ENCODE data around the gene AICDA. TPM values are rescaled to one million over a fixed set of nuclear protein-coding genes. Genes with fewer than 3 reads are reported as not detected.

AICDA gene
- not detected for total RNA-seq

GRCh38 chr12:8612629-8613028 lies at the start of gene AICDA:
AICDA (minus strand) TSS chr12:8612859; CDS start chr12:8612767, 92 bp downstream.
- intact Hi-C loops (cut with DNase I): no loop called here

GRCh38 chr12:8661751-8662150 lies 49.1 kb upstream of the AICDA start:
- Histone ChIP-seq H3K27me3 (no peaks in the 10 kb centered on the region), H3K36me3 (no peaks in the 10 kb centered on the region), H3K4me1 (peaks cover 0 to 4% (median 0%) of the 10 kb centered on the region in 4 donors), H3K27ac (replicated peaks in 1 of 4) (peak overlapping the region; percentile 30 to 67 (median 42)), H3K9me3 (no peaks in the 10 kb centered on the region), H3K4me3 (peak overlapping the region; percentile 26 to 45 (median 32))
- intact Hi-C loops (cut with DNase I): no loop called here
- 64% methylated on average over 3 of the region's 3 CpGs for WGBS
- TF ChIP-seq, protein P1, sequence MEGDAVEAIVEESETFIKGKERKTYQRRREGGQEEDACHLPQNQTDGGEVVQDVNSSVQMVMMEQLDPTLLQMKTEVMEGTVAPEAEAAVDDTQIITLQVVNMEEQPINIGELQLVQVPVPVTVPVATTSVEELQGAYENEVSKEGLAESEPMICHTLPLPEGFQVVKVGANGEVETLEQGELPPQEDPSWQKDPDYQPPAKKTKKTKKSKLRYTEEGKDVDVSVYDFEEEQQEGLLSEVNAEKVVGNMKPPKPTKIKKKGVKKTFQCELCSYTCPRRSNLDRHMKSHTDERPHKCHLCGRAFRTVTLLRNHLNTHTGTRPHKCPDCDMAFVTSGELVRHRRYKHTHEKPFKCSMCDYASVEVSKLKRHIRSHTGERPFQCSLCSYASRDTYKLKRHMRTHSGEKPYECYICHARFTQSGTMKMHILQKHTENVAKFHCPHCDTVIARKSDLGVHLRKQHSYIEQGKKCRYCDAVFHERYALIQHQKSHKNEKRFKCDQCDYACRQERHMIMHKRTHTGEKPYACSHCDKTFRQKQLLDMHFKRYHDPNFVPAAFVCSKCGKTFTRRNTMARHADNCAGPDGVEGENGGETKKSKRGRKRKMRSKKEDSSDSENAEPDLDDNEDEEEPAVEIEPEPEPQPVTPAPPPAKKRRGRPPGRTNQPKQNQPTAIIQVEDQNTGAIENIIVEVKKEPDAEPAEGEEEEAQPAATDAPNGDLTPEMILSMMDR (IDR thresholded peaks at IDR 0.05): no peak
- TF ChIP-seq POLR2AphosphoS5 (IDR thresholded peaks at IDR 0.05) (no peak), EP300 (IDR thresholded peaks at IDR 0.05) (no peak), POLR2A (IDR thresholded peaks at IDR 0.05; ENCODE audit: low read depth) (no peak)
- no peak for DNase-seq (ENCODE audit: extremely low spot score)

More at GRCh38 chr12:8612629-8613028, at the start of gene AICDA:
- Histone ChIP-seq H3K27ac (replicated peaks in 1 of 4) (no peak within 1 kb of the TSS), H3K4me3 (no peak within 1 kb of the TSS), H3K4me1 (peaks cover 0 to 7% (median 0%) of the 10 kb centered on the region in 4 donors), H3K36me3 (no peaks in the 10 kb centered on the region), H3K27me3 (no peaks in the 10 kb centered on the region), H3K9me3 (no peaks in the 10 kb centered on the region)
- WGBS: 51% methylated on average over 2 of the region's 2 CpGs
- TF ChIP-seq, protein P1 (IDR thresholded peaks at IDR 0.05): no peak
- TF ChIP-seq POLR2A (IDR thresholded peaks at IDR 0.05; ENCODE audit: low read depth) (no peak), POLR2AphosphoS5 (IDR thresholded peaks at IDR 0.05) (no peak), EP300 (IDR thresholded peaks at IDR 0.05) (no peak)
- DNase-seq (ENCODE audit: extremely low spot score): no peak

DNA sequence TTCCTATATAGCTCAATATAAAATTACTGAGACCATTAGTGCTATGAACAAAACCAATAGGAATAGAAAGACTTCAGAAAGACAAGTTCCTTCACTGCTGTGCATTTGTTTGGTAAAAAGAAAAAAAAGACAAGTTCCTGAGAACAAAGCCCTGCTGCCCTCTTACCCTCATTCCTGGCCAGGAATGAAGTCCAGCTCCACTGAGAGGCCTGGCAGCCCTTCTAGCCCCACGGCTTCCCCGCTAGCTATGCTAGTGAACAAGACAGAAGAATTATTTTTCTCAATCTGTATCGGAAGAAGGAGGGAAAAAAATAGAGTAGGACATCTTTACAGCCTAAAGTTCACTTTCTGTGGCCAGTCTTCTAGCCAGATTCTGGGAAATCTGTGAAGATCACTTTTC lies 48.4 kb upstream of the AICDA start:
- DNase-seq (ENCODE audit: extremely low spot score): no peak
- Histone ChIP-seq H3K4me3 (peak overlapping the region in 2 of 4 donors; percentile 37 to 45), H3K27me3 (no peaks in the 10 kb centered on the region), H3K36me3 (no peaks in the 10 kb centered on the region), H3K27ac (replicated peaks in 1 of 4) (peak overlapping the region in 1 of 4 donors; percentile 13), H3K9me3 (no peaks in the 10 kb centered on the region), H3K4me1 (peaks cover 0 to 4% (median 0%) of the 10 kb centered on the region in 4 donors)
- TF ChIP-seq EP300 (IDR thresholded peaks at IDR 0.05): no peak
- TF ChIP-seq POLR2A (IDR thresholded peaks at IDR 0.05; ENCODE audit: low read depth): no peak
- TF ChIP-seq, protein P1 (IDR thresholded peaks at IDR 0.05): no peak
- no peak for TF ChIP-seq POLR2AphosphoS5 (IDR thresholded peaks at IDR 0.05)
- intact Hi-C loops (cut with DNase I): no loop called here
- WGBS: 69% methylated on average over 3 of the region's 3 CpGs

DNA sequence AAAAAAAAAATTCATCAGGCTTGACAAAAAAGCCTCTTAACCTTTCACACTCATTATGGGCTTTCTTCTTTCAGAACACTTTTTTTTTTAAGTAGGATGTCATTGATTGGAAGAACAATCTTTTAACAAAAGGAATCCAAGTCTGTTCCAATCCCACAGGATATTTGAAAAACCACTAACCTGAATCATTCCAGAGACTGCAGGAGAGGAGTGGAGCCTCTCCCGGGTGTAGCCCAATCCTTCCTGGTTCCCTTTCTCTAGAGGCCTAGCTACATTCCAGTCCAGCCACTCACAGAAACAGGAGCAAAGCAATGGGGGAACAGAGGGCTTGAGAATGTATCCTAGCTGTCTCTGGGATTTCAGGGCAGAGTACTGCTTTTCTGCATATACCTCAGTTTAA lies 45.7 kb upstream of the AICDA start:
- no peak for DNase-seq (ENCODE audit: extremely low spot score)
- Histone ChIP-seq H3K4me1 (no peaks in the 10 kb centered on the region), H3K27me3 (no peaks in the 10 kb centered on the region), H3K36me3 (no peaks in the 10 kb centered on the region), H3K9me3 (no peaks in the 10 kb centered on the region), H3K27ac (replicated peaks in 1 of 4) (no peak overlapping the region), H3K4me3 (no peak overlapping the region)
- intact Hi-C loops (cut with DNase I): no loop called here
- TF ChIP-seq EP300 (IDR thresholded peaks at IDR 0.05): no peak
- TF ChIP-seq POLR2A (IDR thresholded peaks at IDR 0.05; ENCODE audit: low read depth): no peak
- TF ChIP-seq POLR2AphosphoS5 (IDR thresholded peaks at IDR 0.05): no peak
- TF ChIP-seq, protein P1 (IDR thresholded peaks at IDR 0.05): no peak
- 38% methylated on average over 1 of the region's 1 CpG for WGBS

- H3K27me3 ChIP-seq: no peaks in the 10 kb centered on the region
- DNase-seq (ENCODE audit: extremely low spot score): no peak
- H3K27ac ChIP-seq (replicated peaks in 1 of 4): no peak overlapping the region
- TF ChIP-seq POLR2A (IDR thresholded peaks at IDR 0.05; ENCODE audit: low read depth): no peak
- TF ChIP-seq POLR2AphosphoS5 (IDR thresholded peaks at IDR 0.05): no peak
- TF ChIP-seq, protein P1 (IDR thresholded peaks at IDR 0.05): no peak
- TF ChIP-seq EP300 (IDR thresholded peaks at IDR 0.05): no peak
- no peaks in the 10 kb centered on the region for H3K36me3 ChIP-seq
- WGBS: 75% methylated on average over 6 of the region's 6 CpGs
- intact Hi-C loops (cut with DNase I): no loop called here
- H3K4me3 ChIP-seq: no peak overlapping the region
- no peaks in the 10 kb centered on the region for H3K4me1 ChIP-seq
- H3K9me3 ChIP-seq: no peaks in the 10 kb centered on the region
Observed at GRCh38 chr12:8655421-8655820, 42.8 kb upstream of the AICDA start.

Measured in esophagus muscularis mucosa (tissue), 4 donors.